Ascending aorta (tissue), 2 donors: ENCODE measurements around the gene TRAIP. TPM values are rescaled to one million over a fixed set of nuclear protein-coding genes. Genes with fewer than 3 reads are reported as not detected.

Experiments
- DNase-seq, 2 donors: peaks; one replicate each; pipeline ENCODE4 v3.0.0-alpha.2; 2019; ENCODE audit warnings: low spot score in 2 of 2
- H3K27ac ChIP-seq, 2 donors: fragments of 200-600 bp; sonication (generic); one replicate each; pipeline ENCODE4 v1.5.1; 2016 to 2017; ENCODE audit warnings: mild to moderate bottlenecking in 1 of 2
- H3K27me3 ChIP-seq: fragments of 200-600 bp; sonication (generic); one replicate; pipeline ENCODE4 v1.5.1; 2017
- H3K36me3 ChIP-seq, 2 donors: fragments of 200-600 bp; sonication (generic); one replicate each; pipeline ENCODE4 v1.5.1; 2016
- H3K4me1 ChIP-seq, 2 donors: fragments of 200-600 bp; sonication (generic); one replicate each; pipeline ENCODE4 v1.5.1; 2016 to 2017; ENCODE audit warnings: mild to moderate bottlenecking in 1 of 2
- H3K4me3 ChIP-seq, 2 donors: fragments of 200-600 bp; sonication (generic); one replicate each; pipeline ENCODE4 v1.5.1; 2016 to 2017; ENCODE audit warnings: mild to moderate bottlenecking in 1 of 2
- H3K9me3 ChIP-seq, 2 donors: fragments of 200-600 bp; sonication (generic); one replicate each; pipeline ENCODE4 v1.5.1; 2016
- CTCF ChIP-seq, 3 experiments: fragments of 200-600 bp in 2 of 3; fragments of 450-650 bp in 1 of 3; sonication (generic) in 2 of 3; IDR thresholded peaks; one replicate each; pipeline ENCODE4 v1.5.1; 2016 to 2019; ENCODE audit warnings: antibody characterized with exemption in 3 of 3, mild to moderate bottlenecking in 1 of 3, moderate library complexity in 1 of 3
- intact Hi-C: fragments of 100-400 bp; cut with DNase I; formaldehyde crosslinking; loops from one replicate; pipeline ENCODE4 v1.15.1; 2023
- total RNA-seq: library from RNA; depleted of rRNA; stranded (reverse); fragments of >200 nt; gene quantifications from one replicate; pipeline ENCODE4 v1.1.0, GENCODE V29; 2016

The TRAIP gene
- total RNA-seq, 1 donor from 2014 or later: not detected

GRCh38 chr3:49803465-49804140, 52.8 kb downstream of the TRAIP start:
- DNase-seq: peak in 1 of 2 donors; percentile 82
- intact Hi-C loops: loop anchor here (5.0 kb wide), 1 partner anchor 284 kb away; the partner anchor contains the start of gene RBM5
- Histone ChIP-seq H3K4me1 (peaks cover 22 to 40% of the 10 kb centered on the region in 2 donors), H3K36me3 (no peaks in the 10 kb centered on the region), H3K4me3 (peak overlapping the region; percentile 84 to 86), H3K27me3 (no peaks in the 10 kb centered on the region), H3K27ac (peak overlapping the region; percentile 98), H3K9me3 (no peaks in the 10 kb centered on the region)
- TF ChIP-seq CTCF (IDR thresholded peaks at IDR 0.05): peak in 1 of 3 experiments; percentile 8

DNA sequence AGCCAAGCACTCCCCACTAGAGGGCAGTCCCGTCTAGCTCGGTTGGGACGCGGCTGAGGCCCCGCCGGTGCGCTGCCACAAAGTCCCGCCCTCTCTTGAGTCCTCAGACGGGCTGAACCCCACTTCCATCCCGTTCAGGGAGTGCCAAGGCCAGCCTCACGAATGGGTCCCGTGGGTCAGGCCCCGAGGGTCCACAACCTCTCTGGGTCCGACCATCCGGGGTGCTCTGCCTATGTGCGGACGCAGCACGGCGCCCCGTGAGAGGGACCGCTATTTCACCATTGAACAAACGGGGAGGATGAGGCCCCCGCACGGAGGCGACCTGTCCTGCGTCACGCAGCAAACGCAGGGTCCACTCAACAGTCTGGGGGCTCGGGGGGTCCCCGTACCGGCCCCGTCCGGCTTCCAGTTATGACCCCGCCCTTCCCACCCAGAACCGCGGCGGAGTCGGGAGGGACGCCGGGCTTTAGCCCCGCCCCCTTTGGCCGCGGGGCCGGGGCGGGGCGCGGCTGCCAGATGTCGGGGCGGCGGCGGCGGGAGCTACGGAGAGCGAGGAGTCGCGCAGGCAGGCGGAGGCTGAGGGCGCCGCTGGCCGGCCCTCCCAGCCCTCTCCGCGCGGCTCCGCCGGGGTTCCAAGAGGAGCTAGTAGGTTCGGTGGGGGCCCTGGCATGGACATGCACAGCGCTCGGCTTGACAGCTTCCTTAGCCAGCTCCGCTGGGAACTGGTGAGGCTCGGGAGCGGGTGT, 53.5 kb downstream of the TRAIP start, which contains the start of gene INKA1:
INKA1 (plus strand) TSS at position 543 of the 746 bp plus-strand sequence; CDS start at position 675, 132 bp downstream.
- Histone ChIP-seq H3K4me3 (peak within 1 kb of the TSS; percentile 84 to 86), H3K27me3 (no peaks in the 10 kb centered on the region), H3K4me1 (peaks cover 22 to 40% of the 10 kb centered on the region in 2 donors), H3K36me3 (no peaks in the 10 kb centered on the region), H3K9me3 (no peaks in the 10 kb centered on the region), H3K27ac (peak within 1 kb of the TSS; percentile 98)
- peak; percentile 49 to 93 for DNase-seq
- intact Hi-C loops: loop anchor here (1.0 to 5.0 kb wide), 5 partner anchors 17 to 284 kb away; partner anchors contain the start of genes IP6K1, RBM5 and TRAIP
- peak; percentile 88 to 96 (median 89) for TF ChIP-seq CTCF (IDR thresholded peaks at IDR 0.05)

DNA sequence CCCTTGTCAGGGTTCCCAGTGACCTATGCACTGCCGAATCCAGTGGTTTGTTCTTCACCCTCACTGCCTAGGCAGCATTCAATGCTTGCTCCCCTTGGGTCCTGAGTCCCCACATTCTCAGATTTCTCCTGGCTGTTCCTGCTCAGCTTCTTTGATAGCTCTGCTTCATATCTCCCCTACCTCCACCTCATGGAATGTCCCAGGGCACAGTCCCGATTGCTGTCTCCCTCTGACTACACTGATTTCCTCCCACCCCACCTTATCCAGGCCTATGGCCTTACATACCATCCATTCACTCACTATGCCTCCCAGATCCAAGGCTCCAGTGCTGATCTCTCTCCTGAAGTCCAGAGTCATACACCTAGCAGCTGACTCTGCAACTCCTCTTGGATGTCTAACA, 55.2 kb downstream of the TRAIP start:
- H3K27ac ChIP-seq: no peak overlapping the region
- no peaks in the 10 kb centered on the region for H3K27me3 ChIP-seq
- intact Hi-C loops: loop anchor here (5.0 kb wide), 1 partner anchor 286 kb away; the partner anchor contains the start of gene RBM5
- no peak for TF ChIP-seq CTCF (IDR thresholded peaks at IDR 0.05)
- H3K9me3 ChIP-seq: no peaks in the 10 kb centered on the region
- no peak overlapping the region for H3K4me3 ChIP-seq
- H3K36me3 ChIP-seq: no peaks in the 10 kb centered on the region
- DNase-seq: no peak
- H3K4me1 ChIP-seq: peaks cover 21 to 28% of the 10 kb centered on the region in 2 donors

DNA sequence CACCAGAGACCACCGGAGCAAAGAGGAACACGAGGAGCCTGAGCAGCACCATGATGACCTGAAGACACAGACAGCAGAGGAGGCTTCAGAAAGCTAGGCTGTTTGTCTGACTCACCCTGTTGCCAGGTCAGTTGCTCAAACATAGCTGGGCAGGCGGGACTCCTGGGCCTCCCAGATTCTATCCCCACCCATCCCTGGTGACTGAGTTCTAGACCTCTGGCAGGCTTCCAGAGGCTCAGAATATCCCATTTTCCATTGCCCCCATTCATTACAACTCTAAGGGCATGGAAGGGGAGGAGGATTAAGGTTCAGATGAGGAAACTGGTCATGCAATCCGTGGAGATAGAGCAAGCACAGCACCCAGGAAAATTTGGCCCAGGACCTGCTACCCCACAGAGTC, 56.6 kb downstream of the TRAIP start, which contains the start of gene CDHR4:
CDHR4 (minus strand) TSS at position 113 of the 400 bp plus-strand sequence; CDS start at position 52, 61 bp downstream.
- peak in 1 of 2 donors; percentile 86 for DNase-seq
- no peak for TF ChIP-seq CTCF (IDR thresholded peaks at IDR 0.05)
- H3K27me3 ChIP-seq: no peaks in the 10 kb centered on the region
- intact Hi-C loops: loop anchor here (5.0 kb wide), 1 partner anchor 288 kb away; the partner anchor contains the start of gene RBM5
- no peaks in the 10 kb centered on the region for H3K9me3 ChIP-seq
- H3K4me1 ChIP-seq: peaks cover 8 to 14% of the 10 kb centered on the region in 2 donors
- peak within 1 kb of the TSS in 1 of 2 donors; percentile 48 for H3K27ac ChIP-seq
- H3K4me3 ChIP-seq: no peak within 1 kb of the TSS
- H3K36me3 ChIP-seq: no peaks in the 10 kb centered on the region

DNA sequence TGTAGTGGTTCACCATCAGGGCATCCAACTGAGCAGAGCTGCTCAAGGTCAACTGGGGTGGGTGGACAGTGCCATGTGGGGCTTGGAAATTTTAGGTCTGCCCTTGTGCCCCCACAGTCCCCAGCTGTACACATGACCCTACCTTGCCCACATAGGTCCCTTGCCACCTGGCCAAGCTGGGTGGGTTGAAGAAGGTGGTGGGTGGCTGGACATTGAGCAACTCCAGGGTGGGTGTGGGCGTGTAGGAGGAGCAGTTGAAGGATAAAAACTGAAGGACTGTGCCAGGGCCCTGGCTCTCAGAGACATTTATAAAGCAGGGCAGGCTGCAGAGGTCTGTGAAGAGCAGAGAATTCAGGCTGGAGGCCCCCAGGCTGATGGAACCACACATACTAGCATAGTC, 57.3 kb downstream of the TRAIP start:
- DNase-seq: no peak
- TF ChIP-seq CTCF (IDR thresholded peaks at IDR 0.05): no peak
- Histone ChIP-seq H3K4me3 (no peak overlapping the region), H3K4me1 (peaks cover 2 to 8% of the 10 kb centered on the region in 2 donors), H3K9me3 (no peaks in the 10 kb centered on the region), H3K36me3 (no peaks in the 10 kb centered on the region), H3K27me3 (no peaks in the 10 kb centered on the region), H3K27ac (peak overlapping the region in 1 of 2 donors; percentile 48)
- intact Hi-C loops: no loop called here
